Ishikawa (cell line): ENCODE results near the gene ASPN.

Experiments used
- CEBPB ChIP-seq: IDR thresholded peaks from 2 replicates; pipeline ENCODE4 v1.6.1; 2012
- CREB1 ChIP-seq: IDR thresholded peaks from 2 replicates; pipeline ENCODE4 v1.6.1; 2012; ENCODE audit warnings: low read depth
- EGR1 ChIP-seq: IDR thresholded peaks from 2 replicates; pipeline ENCODE4 v1.6.1; 2012
- EP300 ChIP-seq: IDR thresholded peaks from 2 replicates; pipeline ENCODE4 v1.6.1; 2012; ENCODE audit warnings: borderline replicate concordance
- FOXM1 ChIP-seq: IDR thresholded peaks from 2 replicates; pipeline ENCODE4 v1.6.1; 2012; ENCODE audit warnings: low read depth, borderline replicate concordance
- MAX ChIP-seq: IDR thresholded peaks from 2 replicates; pipeline ENCODE4 v1.6.1; 2012
- NFIC ChIP-seq: IDR thresholded peaks from 2 replicates; pipeline ENCODE4 v1.6.1; 2012
- RAD21 ChIP-seq: IDR thresholded peaks from 2 replicates; pipeline ENCODE4 v1.6.1; 2012; ENCODE audit warnings: low read depth
- REST ChIP-seq: IDR thresholded peaks from 2 replicates; pipeline ENCODE4 v1.6.1; 2012; ENCODE audit warnings: low read depth, mild to moderate bottlenecking
- TAF1 ChIP-seq: IDR thresholded peaks from 2 replicates; pipeline ENCODE4 v1.6.1; 2012; ENCODE audit warnings: low read depth, mild to moderate bottlenecking
- TCF12 ChIP-seq: IDR thresholded peaks from 2 replicates; pipeline ENCODE4 v1.6.1; 2012; ENCODE audit warnings: low read depth
- TEAD4 ChIP-seq: IDR thresholded peaks from 2 replicates; pipeline ENCODE4 v1.6.1; 2012
- USF1 ChIP-seq: IDR thresholded peaks from 2 replicates; pipeline ENCODE4 v1.6.1; 2012
- YY1 ChIP-seq: IDR thresholded peaks from 2 replicates; pipeline ENCODE4 v1.6.1; 2012; ENCODE audit warnings: low read depth
- ZBTB7A ChIP-seq: IDR thresholded peaks from 2 replicates; pipeline ENCODE4 v1.6.1; 2012; ENCODE audit warnings: low read depth

ASPN gene

GRCh38 chr9:92518199-92518598, 35.9 kb upstream of the ASPN start:
- TF ChIP-seq RAD21 = no peak
- no peak for TF ChIP-seq REST
- TF ChIP-seq FOXM1 = no peak
- no peak for TF ChIP-seq ZBTB7A
- no peak for TF ChIP-seq NFIC
- no peak for TF ChIP-seq TAF1
- TF ChIP-seq USF1 = no peak
- no peak for TF ChIP-seq CEBPB
- no peak for TF ChIP-seq EGR1
- no peak for TF ChIP-seq YY1
- no peak for TF ChIP-seq TEAD4
- TF ChIP-seq EP300 = no peak
- no peak for TF ChIP-seq TCF12
- no peak for TF ChIP-seq MAX
- TF ChIP-seq CREB1 = no peak

GRCh38 chr9:92517046-92517445, 34.7 kb upstream of the ASPN start:
- no peak for TF ChIP-seq MAX
- TF ChIP-seq FOXM1 = no peak
- TF ChIP-seq NFIC = no peak
- TF ChIP-seq TCF12 = no peak
- TF ChIP-seq ZBTB7A = no peak
- no peak for TF ChIP-seq CEBPB
- TF ChIP-seq TEAD4 = no peak
- TF ChIP-seq USF1 = no peak
- no peak for TF ChIP-seq YY1

GRCh38 chr9:92516521-92516920, 34.2 kb upstream of the ASPN start:
- TF ChIP-seq TCF12 (no peak), TAF1 (no peak), ZBTB7A (no peak), CREB1 (no peak), EP300 (no peak), FOXM1 (no peak)

GRCh38 chr9:92514635-92515034, 32.3 kb upstream of the ASPN start:
- TF ChIP-seq MAX = no peak

GRCh38 chr9:92513349-92513748, 31.0 kb upstream of the ASPN start:
- TF ChIP-seq CEBPB (no peak), TAF1 (no peak), YY1 (no peak), MAX (no peak)

GRCh38 chr9:92512622-92513021, 30.3 kb upstream of the ASPN start:
- no peak for TF ChIP-seq REST
- no peak for TF ChIP-seq CEBPB
- no peak for TF ChIP-seq MAX
- no peak for TF ChIP-seq YY1
- TF ChIP-seq TEAD4 = no peak
- no peak for TF ChIP-seq EP300
- TF ChIP-seq CREB1 = no peak
- TF ChIP-seq EGR1 = no peak
- TF ChIP-seq NFIC = no peak

GRCh38 chr9:92510747-92511146, 28.4 kb upstream of the ASPN start:
- TF ChIP-seq NFIC = no peak
- no peak for TF ChIP-seq USF1
